ENCODE data around the gene RBBP5.

- TF ChIP-seq, protein P1, sequence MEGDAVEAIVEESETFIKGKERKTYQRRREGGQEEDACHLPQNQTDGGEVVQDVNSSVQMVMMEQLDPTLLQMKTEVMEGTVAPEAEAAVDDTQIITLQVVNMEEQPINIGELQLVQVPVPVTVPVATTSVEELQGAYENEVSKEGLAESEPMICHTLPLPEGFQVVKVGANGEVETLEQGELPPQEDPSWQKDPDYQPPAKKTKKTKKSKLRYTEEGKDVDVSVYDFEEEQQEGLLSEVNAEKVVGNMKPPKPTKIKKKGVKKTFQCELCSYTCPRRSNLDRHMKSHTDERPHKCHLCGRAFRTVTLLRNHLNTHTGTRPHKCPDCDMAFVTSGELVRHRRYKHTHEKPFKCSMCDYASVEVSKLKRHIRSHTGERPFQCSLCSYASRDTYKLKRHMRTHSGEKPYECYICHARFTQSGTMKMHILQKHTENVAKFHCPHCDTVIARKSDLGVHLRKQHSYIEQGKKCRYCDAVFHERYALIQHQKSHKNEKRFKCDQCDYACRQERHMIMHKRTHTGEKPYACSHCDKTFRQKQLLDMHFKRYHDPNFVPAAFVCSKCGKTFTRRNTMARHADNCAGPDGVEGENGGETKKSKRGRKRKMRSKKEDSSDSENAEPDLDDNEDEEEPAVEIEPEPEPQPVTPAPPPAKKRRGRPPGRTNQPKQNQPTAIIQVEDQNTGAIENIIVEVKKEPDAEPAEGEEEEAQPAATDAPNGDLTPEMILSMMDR (IDR thresholded peaks at IDR 0.05; ENCODE audit: low read depth, low read length, poor library complexity, severe bottlenecking) = no peak
- TF ChIP-seq EZH2phosphoT487 (IDR thresholded peaks at IDR 0.05; ENCODE audit: borderline replicate concordance, low read length) = no peak
These were observed 26.4 kb downstream of the RBBP5 start for GRCh38 chr1:205095422-205095821.

Data from DOHH2 (cell line).